Endothelial cell of umbilical vein (primary cell): ENCODE measurements around the gene BHLHE23.

Source experiments
- CTCF ChIP-seq, 2 donors: IDR thresholded peaks; 1 replicate in 1 of 2; 2 replicates in 1 of 2; pipeline ENCODE4 v1.5.1; 2011; ENCODE audit warnings: low read length in 2 of 2, mild to moderate bottlenecking in 2 of 2, moderate library complexity in 2 of 2, control low read depth in 1 of 2, inconsistent platforms in 1 of 2, low read depth in 1 of 2; ENCODE audit not compliant: insufficient read depth in 1 of 2; ENCODE audit errors: extremely low read depth in 1 of 2
- EZH2 ChIP-seq: IDR thresholded peaks from 2 replicates; pipeline ENCODE4 v1.6.1; 2012; ENCODE audit warnings: borderline replicate concordance, low read depth, mild to moderate bottlenecking, moderate library complexity, low read length, inconsistent platforms; ENCODE audit not compliant: severe bottlenecking
- FOS ChIP-seq: IDR thresholded peaks from 2 replicates; pipeline ENCODE4 v1.6.1; 2011; ENCODE audit warnings: mild to moderate bottlenecking, low read length, moderate library complexity, borderline replicate concordance; ENCODE audit not compliant: insufficient read depth
- GATA2 ChIP-seq: IDR thresholded peaks from 2 replicates; pipeline ENCODE4 v1.7.0; 2011; ENCODE audit warnings: low read depth, mild to moderate bottlenecking, moderate library complexity, mixed read lengths, low read length; ENCODE audit not compliant: insufficient read length, insufficient read depth
- JUN ChIP-seq: IDR thresholded peaks from 2 replicates; pipeline ENCODE4 v1.6.1; 2011; ENCODE audit warnings: borderline replicate concordance, low read depth; ENCODE audit not compliant: insufficient read length, insufficient read depth
- MAX ChIP-seq: IDR thresholded peaks from 2 replicates; pipeline ENCODE4 v1.6.1; 2011; ENCODE audit not compliant: insufficient read depth, insufficient read length
- MYC ChIP-seq: IDR thresholded peaks from one replicate; pipeline ENCODE4 v1.6.1; 2011; ENCODE audit warnings: mild to moderate bottlenecking, low read depth, low read length
- POLR2A ChIP-seq: IDR thresholded peaks from 2 replicates; pipeline ENCODE4 v1.6.1; 2012; ENCODE audit warnings: low read depth, mild to moderate bottlenecking, control low read depth, low read length
- POLR2AphosphoS5 ChIP-seq: IDR thresholded peaks from 2 replicates; pipeline ENCODE4 v1.6.1; 2012; ENCODE audit warnings: low read depth, mild to moderate bottlenecking, control low read depth, low read length, moderate library complexity; ENCODE audit not compliant: insufficient read depth

DNA sequence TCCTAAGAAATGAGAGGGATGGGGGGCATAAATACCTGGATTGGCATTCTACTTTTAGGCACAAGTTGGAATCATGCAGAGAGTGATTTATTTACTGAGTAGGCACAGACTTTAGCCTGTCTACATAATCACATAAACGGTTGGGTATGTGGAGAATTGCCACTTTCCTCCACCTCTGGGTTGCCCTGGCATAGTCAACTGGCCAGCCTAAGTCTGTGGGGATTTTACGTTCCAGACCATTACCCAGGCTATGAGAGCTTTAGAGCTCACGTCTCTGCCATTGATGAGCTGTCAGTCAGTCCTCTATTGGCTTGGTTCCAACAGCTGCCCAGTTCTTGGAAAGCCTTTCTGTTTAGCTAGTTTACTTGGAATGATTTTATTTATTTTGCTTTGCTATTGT, 5.0 kb upstream of the BHLHE23 start:
- TF ChIP-seq MAX (no peak), POLR2A (no peak), CTCF (IDR thresholded peaks at IDR 0.05; ENCODE audit: extremely low read depth in 1 of 2, insufficient read depth in 1 of 2, low read depth in 1 of 2, low read length in 2 of 2) (no peak), EZH2 (no peak), POLR2AphosphoS5 (no peak), MYC (no peak), GATA2 (no peak), FOS (no peak), JUN (no peak)
